ENCODE results near the gene GALNT9. TPM values are rescaled to one million over a fixed set of nuclear protein-coding genes. Genes with fewer than 3 reads are reported as not detected.
"Not testable (repeated sequence)": the region's sequence is repeated elsewhere in the genome, so short reads cannot be mapped to it uniquely, and the experiment has no call there.

The GALNT9 gene
- total RNA-seq, 2 donors from 2014 or later: 0.34 TPM; not detected in 1

GRCh38 chr12:132227782-132228475 lies 101.5 kb downstream of the GALNT9 start:
- Mint-ChIP-seq H3K9me3 (no peaks in the 10 kb centered on the region), H3K36me3 (ENCODE audit: low read depth) (no peaks in the 10 kb centered on the region), H3K27me3 (peaks cover 6% of the 10 kb centered on the region), H3K4me3 (no peak overlapping the region), H3K4me1 (no peaks in the 10 kb centered on the region), H3K27ac (no peak overlapping the region)
- no peak for ATAC-seq (replicated peaks)

- Mint-ChIP-seq H3K9me3 (no peaks in the 10 kb centered on the region), H3K27me3 (peaks cover 6% of the 10 kb centered on the region), H3K4me3 (no peak overlapping the region), H3K4me1 (no peaks in the 10 kb centered on the region), H3K36me3 (ENCODE audit: low read depth) (no peaks in the 10 kb centered on the region), H3K27ac (no peak overlapping the region)
- ATAC-seq (replicated peaks): no peak
Measured at GRCh38 chr12:132227118-132227517, 102.3 kb downstream of the GALNT9 start.

GRCh38 chr12:132226604-132227003 lies 102.8 kb downstream of the GALNT9 start:
- peaks cover 6% of the 10 kb centered on the region for H3K27me3 Mint-ChIP-seq
- ATAC-seq (replicated peaks): no peak
- no peak overlapping the region for H3K27ac Mint-ChIP-seq
- H3K4me1 Mint-ChIP-seq: no peaks in the 10 kb centered on the region
- no peaks in the 10 kb centered on the region for H3K36me3 Mint-ChIP-seq (ENCODE audit: low read depth)
- H3K4me3 Mint-ChIP-seq: no peak overlapping the region
- no peaks in the 10 kb centered on the region for H3K9me3 Mint-ChIP-seq

- no peaks in the 10 kb centered on the region for H3K36me3 Mint-ChIP-seq (ENCODE audit: low read depth)
- no peak for ATAC-seq (replicated peaks)
- H3K27ac Mint-ChIP-seq: no peak overlapping the region
- no peaks in the 10 kb centered on the region for H3K9me3 Mint-ChIP-seq
- no peaks in the 10 kb centered on the region for H3K4me1 Mint-ChIP-seq
- no peak overlapping the region for H3K4me3 Mint-ChIP-seq
- peaks cover 6% of the 10 kb centered on the region for H3K27me3 Mint-ChIP-seq
Measured at GRCh38 chr12:132225214-132225613, 104.2 kb downstream of the GALNT9 start.

GRCh38 chr12:132224484-132224883 lies 104.9 kb downstream of the GALNT9 start:
- no peak overlapping the region for H3K27ac Mint-ChIP-seq
- no peaks in the 10 kb centered on the region for H3K36me3 Mint-ChIP-seq (ENCODE audit: low read depth)
- ATAC-seq (replicated peaks): no peak
- no peaks in the 10 kb centered on the region for H3K4me1 Mint-ChIP-seq
- peaks cover 6% of the 10 kb centered on the region for H3K27me3 Mint-ChIP-seq
- no peak overlapping the region for H3K4me3 Mint-ChIP-seq
- H3K9me3 Mint-ChIP-seq: no peaks in the 10 kb centered on the region

- no peak for ATAC-seq (replicated peaks)
- H3K36me3 Mint-ChIP-seq (ENCODE audit: low read depth): no peaks in the 10 kb centered on the region
- no peaks in the 10 kb centered on the region for H3K4me1 Mint-ChIP-seq
- H3K27me3 Mint-ChIP-seq: peaks cover 3% of the 10 kb centered on the region
- H3K27ac Mint-ChIP-seq: no peak overlapping the region
- H3K4me3 Mint-ChIP-seq: peak overlapping the region; percentile 5
- no peaks in the 10 kb centered on the region for H3K9me3 Mint-ChIP-seq
Measured at GRCh38 chr12:132222808-132223173, 106.6 kb downstream of the GALNT9 start.

GRCh38 chr12:132222096-132222807 lies 107.1 kb downstream of the GALNT9 start:
- Mint-ChIP-seq H3K36me3 (ENCODE audit: low read depth) (no peaks in the 10 kb centered on the region), H3K27me3 (peaks cover 6% of the 10 kb centered on the region), H3K4me3 (peak overlapping the region; percentile 5), H3K9me3 (no peaks in the 10 kb centered on the region), H3K27ac (no peak overlapping the region), H3K4me1 (no peaks in the 10 kb centered on the region)
- peak; percentile 37 for ATAC-seq (replicated peaks)

- H3K4me1 Mint-ChIP-seq; H3K4me3 Mint-ChIP-seq; H3K36me3 Mint-ChIP-seq (ENCODE audit: low read depth); H3K27ac Mint-ChIP-seq; ATAC-seq (replicated peaks); H3K9me3 Mint-ChIP-seq: not testable (repeated sequence)
- peaks cover 14% of the 10 kb centered on the region for H3K27me3 Mint-ChIP-seq
Measured at GRCh38 chr12:132219761-132220160, 109.6 kb downstream of the GALNT9 start.

GRCh38 chr12:132219323-132219722 lies 110.1 kb downstream of the GALNT9 start:
- ATAC-seq (replicated peaks): no peak
- no peaks in the 10 kb centered on the region for H3K9me3 Mint-ChIP-seq
- H3K4me3 Mint-ChIP-seq: no peak overlapping the region
- H3K36me3 Mint-ChIP-seq (ENCODE audit: low read depth): no peaks in the 10 kb centered on the region
- H3K4me1 Mint-ChIP-seq: peaks cover 5% of the 10 kb centered on the region
- peaks cover 14% of the 10 kb centered on the region for H3K27me3 Mint-ChIP-seq
- no peak overlapping the region for H3K27ac Mint-ChIP-seq

GRCh38 chr12:132218915-132219314 lies 110.5 kb downstream of the GALNT9 start:
- peaks cover 14% of the 10 kb centered on the region for H3K27me3 Mint-ChIP-seq
- H3K27ac Mint-ChIP-seq: no peak overlapping the region
- H3K36me3 Mint-ChIP-seq (ENCODE audit: low read depth): no peaks in the 10 kb centered on the region
- no peak overlapping the region for H3K4me3 Mint-ChIP-seq
- peaks cover 5% of the 10 kb centered on the region for H3K4me1 Mint-ChIP-seq
- ATAC-seq (replicated peaks): peak; percentile 50
- H3K9me3 Mint-ChIP-seq: no peaks in the 10 kb centered on the region

GRCh38 chr12:132218527-132218875 lies 110.9 kb downstream of the GALNT9 start:
- H3K9me3 Mint-ChIP-seq: peaks cover under 1% of the 10 kb centered on the region
- ATAC-seq (replicated peaks): no peak
- H3K4me1 Mint-ChIP-seq: peaks cover 6% of the 10 kb centered on the region
- H3K4me3 Mint-ChIP-seq: no peak overlapping the region
- no peaks in the 10 kb centered on the region for H3K36me3 Mint-ChIP-seq (ENCODE audit: low read depth)
- H3K27me3 Mint-ChIP-seq: peaks cover 14% of the 10 kb centered on the region
- H3K27ac Mint-ChIP-seq: no peak overlapping the region

GRCh38 chr12:132217800-132218526 lies 111.4 kb downstream of the GALNT9 start:
- no peak for ATAC-seq (replicated peaks)

GRCh38 chr12:132217371-132217770 lies 112.0 kb downstream of the GALNT9 start:
- no peak for ATAC-seq (replicated peaks)
- H3K9me3 Mint-ChIP-seq: peaks cover 4% of the 10 kb centered on the region
- no peak overlapping the region for H3K4me3 Mint-ChIP-seq
- H3K27me3 Mint-ChIP-seq: peaks cover 14% of the 10 kb centered on the region
- H3K4me1 Mint-ChIP-seq: peaks cover 11% of the 10 kb centered on the region
- no peak overlapping the region for H3K27ac Mint-ChIP-seq
- no peaks in the 10 kb centered on the region for H3K36me3 Mint-ChIP-seq (ENCODE audit: low read depth)

More at GRCh38 chr12:132217800-132218526, 111.4 kb downstream of the GALNT9 start:
- peaks cover 11% of the 10 kb centered on the region for H3K4me1 Mint-ChIP-seq
- no peak overlapping the region for H3K4me3 Mint-ChIP-seq
- peaks cover 4% of the 10 kb centered on the region for H3K9me3 Mint-ChIP-seq
- H3K36me3 Mint-ChIP-seq (ENCODE audit: low read depth): no peaks in the 10 kb centered on the region
- H3K27me3 Mint-ChIP-seq: peaks cover 14% of the 10 kb centered on the region
- H3K27ac Mint-ChIP-seq: no peak overlapping the region

- H3K27ac Mint-ChIP-seq: no peak overlapping the region
- H3K4me1 Mint-ChIP-seq: peaks cover 11% of the 10 kb centered on the region
- H3K4me3 Mint-ChIP-seq: no peak overlapping the region
- H3K9me3 Mint-ChIP-seq: peaks cover 4% of the 10 kb centered on the region
- ATAC-seq (replicated peaks): no peak
- H3K36me3 Mint-ChIP-seq (ENCODE audit: low read depth): no peaks in the 10 kb centered on the region
- H3K27me3 Mint-ChIP-seq: peaks cover 14% of the 10 kb centered on the region
Measured at GRCh38 chr12:132216354-132216987, 112.9 kb downstream of the GALNT9 start.

Measured in activated T-helper 17 cell treated with anti-CD3 and anti-CD28 coated beads, Interleukin-2, amount 50 U/mL, for 72 hours (primary cell).